NCI-H1092 treated with DMSO at 0.1 percent for 48 hours (cell line): ENCODE data around the gene MYMK.

Experiments
- DNase-seq: peaks from one replicate; lab custom pipeline; 2025; lab: John Stamatoyannopoulos, UW

MYMK gene

DNA sequence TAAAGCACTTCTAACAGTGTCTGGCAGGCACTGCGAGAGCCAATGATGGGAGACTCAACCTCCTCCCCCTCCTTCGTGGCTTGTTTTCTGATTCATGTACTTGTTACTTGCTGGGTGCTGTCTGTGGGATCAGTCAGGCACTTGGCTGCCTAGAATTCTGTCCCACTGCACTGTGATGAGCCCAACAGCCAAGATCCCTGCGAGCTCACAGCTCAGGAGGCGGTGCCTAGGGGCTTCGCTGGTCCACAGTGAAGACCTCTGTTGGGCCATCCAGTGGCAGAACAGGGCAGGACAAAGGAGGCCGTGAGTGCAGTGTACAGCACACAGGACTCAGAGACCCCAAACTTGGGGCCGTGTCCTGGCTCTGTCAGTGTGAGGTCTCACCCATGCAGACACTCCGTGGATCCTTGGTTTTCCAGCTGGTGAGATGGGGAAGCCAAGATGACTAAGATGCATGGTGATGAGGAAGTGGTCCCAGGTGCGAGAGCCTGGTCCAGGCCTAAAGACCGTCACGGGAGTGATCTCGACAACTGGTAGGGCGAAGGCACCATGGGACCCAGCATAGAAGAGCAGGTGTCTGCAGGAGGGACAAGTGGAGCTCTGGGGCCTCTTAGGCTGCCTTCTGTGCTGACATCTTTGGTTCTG lies 19.5 kb downstream of the MYMK start:
- DNase-seq: no peak

DNA sequence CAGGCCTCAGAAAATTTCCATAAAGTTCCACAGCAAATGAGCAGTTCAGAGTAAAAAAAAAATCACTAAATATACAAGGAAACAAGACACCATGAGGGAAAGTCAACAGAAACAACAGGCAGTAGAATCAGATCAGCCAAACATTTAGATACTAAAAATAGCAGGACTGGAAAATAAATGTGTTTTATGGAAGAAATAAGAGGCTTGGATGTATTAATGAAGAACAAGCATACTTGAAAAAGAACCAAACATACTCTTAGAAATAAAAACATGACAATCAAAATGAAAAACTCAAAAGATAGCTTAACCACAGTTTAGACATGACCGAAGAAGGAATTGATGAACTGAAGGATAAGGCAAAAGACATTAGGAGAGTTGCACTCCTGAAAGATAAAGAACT lies 22.6 kb downstream of the MYMK start:
- DNase-seq: no peak

DNA sequence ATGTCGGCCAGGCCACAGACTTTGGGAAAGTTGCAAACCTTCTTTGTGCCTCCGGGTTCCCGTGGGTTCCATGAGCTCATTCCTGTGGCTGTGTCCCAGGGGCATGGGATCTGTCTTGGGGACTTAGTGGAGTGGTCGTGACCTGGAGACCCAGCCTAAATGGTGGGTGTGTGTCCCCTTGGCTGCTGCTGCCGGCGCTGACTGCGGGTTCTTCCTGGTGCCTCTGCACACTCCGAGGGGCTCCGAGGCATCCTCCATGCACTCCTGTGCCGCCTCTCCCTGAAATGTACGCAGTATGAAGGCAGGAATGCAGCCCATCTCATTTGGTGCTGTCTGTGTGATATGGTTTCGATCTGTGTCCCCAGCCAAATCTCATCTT lies 24.9 kb downstream of the MYMK start:
- no peak for DNase-seq

DNA sequence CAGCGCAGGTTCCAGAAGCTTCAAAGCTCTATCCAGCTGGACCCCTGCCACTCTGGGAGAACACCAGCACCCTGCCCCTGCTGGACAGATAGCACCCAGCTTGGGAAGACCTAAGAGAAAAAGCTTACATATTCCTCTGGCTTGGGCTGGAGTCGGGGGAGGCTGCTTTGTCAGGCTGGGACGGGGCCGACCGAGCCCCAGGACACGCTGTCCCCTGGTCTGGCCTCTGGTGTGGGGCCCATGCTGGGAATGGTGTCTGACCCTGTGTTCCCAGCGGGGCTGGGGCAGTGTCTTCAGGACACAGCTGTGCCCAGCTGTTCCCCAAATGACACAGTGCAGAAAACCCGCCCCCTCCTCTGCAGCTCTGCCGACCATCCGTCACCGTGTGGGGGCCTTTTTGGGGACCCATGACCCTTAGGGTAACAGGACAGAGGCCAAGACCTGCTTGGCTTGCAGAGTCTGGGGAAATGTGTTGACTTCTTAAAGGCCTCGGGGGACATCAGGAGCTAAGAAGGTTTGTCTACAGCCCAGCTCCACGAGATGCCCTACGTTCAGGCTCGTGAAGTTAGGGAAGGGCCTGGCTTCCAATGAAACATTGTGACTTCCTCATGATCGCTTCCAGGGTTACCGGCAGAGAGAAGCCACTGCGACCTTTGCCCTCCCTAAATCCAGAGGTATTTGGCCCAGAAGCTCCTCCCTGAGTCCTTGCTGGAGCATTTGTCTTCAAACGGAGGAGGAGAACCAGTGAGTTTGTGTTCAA lies 25.4 kb downstream of the MYMK start:
- no peak for DNase-seq

DNA sequence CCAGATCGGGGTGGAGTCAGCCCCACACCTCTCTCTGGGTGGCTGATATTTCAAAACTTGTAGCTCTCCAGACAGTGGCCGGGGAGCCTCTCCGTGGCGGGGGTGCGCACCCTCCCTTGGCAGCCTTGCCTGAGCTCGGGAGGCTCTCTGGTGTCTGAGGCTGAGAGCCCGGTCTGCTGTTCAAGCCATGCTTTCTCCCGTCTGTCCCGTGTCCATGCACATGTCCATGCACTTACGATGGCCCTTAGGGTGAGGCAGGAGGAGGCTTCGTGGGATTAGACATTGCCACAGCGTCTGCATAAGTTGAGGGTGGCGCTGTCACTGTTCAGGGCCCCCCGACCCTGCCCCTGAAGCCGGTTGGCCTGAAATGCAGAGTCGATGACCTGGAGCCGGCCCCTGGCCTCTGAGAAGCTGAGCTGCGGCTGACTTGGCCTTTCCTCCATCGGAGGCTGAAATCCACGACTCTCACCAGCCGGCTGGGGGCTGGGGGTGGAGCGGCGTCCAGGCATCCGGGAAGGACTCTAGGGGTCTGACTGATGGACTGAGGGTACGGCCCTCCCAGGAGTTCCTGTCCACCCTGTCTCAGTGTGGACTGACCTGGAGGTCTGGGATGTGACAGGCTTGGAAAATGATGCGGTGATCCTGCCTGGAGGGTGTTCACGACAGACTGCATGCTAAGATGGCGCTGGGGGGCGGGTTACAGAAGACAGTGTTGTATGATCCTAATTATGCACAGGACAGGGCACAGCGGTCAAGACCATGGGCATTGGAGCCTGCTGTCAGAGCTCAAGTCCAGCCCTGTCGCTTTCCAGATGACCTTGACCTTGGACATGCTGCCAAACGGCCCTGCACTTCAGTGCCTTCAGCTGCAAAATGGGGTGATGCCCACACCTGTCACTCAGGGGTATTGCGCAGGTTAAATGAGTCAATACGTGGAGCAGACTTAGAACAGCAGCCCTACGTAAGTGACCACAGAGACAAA lies 27.6 kb downstream of the MYMK start:
- no peak for DNase-seq

DNA sequence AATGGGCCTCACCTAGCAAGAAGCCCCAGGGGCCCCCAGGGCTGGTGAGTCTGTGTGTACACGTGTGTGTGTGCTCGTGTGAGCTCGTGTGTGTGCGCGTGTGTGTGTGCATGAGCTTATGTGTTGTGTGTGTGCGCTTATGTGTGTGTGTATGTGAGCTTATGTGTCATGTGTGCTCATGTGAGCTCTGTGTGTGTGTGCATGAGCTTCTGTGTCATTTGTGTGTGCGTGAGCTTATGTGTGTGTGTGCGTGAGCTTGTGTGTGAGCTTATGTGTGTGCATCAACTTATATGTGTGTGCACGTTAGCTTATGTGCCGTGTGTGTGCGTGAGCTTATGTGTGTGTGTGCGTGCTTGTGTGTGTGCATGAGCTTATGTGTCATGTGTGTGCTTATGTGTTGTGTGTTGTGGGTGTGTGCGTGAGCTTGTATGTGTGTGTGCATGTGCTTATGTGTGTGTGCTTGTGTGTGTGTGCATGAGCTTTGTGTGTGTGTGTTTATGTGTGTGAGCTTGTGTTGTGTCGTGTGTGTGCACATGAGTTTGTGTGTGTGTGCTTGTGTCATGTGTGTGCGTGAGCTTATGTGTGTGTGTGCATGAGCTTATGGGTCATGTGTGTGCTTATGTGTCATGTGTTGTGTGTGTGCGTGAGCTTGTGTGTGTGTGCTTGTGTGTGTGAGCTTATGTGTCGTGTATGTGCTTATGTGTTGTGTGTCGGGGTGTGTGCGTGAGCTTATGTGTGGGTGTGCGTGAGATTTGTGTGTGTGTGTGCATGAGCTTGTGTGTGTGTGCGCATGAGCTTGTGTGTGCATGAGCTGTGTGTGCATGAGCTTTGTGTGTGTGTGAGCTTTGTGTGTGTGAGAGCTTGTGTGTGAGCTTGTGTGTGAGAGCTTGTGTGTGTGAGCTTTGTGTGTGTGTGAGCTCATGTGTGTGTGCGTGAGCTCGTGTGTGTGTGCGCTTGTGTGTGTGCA lies 29.1 kb downstream of the MYMK start:
- DNase-seq: no peak

DNA sequence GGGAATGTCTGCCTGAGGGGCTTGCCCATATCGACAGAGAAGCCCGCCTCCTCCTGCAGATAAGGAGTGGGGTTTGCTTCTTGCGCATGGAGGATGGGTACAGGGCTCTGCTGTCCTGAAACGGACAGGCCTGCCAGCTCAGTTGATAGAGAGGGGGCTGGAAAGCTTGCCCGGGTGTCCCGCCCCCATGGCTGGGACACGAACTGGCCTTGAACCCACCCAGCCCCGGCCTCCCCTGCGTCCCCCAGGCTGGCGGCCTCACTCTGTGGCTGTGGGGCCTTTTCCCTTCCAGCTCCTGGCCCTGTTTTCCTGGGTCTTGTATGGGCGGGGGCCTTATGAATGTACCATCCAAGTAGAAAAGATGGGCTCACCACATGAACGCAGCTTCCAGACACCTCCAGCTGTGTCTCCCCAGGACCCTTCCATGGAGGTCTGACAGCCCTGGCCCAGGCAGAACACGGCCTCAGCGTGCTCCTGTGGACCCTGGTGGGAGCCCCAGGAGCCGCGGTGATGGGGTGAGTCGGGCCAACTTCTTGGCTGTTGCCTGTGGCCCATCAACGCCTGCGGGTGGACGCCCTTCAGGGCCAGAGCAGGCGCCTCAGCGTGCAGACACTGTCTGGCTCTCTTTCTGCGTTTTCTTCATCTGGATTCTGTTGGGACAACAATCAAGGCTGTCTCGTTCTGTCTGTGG lies 30.0 kb downstream of the MYMK start:
- DNase-seq: no peak

DNA sequence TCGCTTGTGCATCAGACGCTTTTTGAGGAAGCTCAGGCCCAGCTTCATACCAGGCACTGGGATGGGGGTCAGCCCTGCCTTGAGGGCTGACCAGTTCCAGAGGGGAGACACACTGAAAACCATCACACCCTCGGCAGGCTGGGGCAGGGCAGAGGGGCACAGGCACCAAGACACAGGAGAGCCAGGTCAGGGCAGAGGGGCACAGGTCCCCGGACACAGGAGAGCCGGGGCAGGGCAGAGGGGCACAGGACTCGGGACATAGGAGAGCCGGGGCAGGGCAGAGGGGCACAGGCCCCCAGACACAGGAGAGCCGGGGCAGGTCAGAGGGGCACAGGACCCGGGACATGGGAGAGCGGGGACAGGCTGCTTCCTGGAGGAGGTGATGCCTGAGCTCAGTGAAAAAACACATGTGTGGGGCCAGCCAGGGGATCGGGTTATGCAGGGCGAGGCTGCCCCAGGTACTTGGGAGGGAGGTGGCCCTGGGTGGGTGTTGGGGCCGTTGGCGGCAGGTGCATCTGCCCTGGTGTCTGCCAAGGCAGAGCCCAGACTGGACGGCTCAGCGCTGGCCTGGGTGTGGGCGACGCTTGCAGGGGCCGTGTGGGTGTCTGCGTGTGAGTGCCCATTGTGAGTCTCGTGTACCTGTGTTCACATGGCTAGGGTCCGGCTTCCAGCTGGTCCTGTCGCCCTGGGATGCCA lies 30.8 kb downstream of the MYMK start:
- DNase-seq: no peak

DNA sequence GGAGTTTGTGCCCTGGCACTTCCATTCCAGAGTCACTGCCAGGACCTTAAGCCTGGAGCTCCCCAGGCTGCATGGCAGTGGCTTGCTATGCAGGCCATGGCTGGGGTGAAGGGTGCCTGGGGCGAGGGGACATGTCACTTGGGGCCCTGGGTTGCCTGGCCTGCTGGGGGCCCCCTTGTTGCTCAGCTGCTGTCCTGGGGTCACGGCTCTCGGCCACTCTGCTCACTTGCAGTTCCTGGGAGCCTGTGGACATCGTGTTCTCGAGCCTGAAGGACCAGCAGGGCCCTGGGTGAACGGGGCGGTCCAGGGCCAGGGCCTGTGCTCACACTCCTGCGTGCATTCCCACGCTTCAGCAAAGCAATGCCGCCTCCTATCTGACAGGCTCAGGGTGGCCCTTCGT lies 31.3 kb downstream of the MYMK start:
- no peak for DNase-seq

DNA sequence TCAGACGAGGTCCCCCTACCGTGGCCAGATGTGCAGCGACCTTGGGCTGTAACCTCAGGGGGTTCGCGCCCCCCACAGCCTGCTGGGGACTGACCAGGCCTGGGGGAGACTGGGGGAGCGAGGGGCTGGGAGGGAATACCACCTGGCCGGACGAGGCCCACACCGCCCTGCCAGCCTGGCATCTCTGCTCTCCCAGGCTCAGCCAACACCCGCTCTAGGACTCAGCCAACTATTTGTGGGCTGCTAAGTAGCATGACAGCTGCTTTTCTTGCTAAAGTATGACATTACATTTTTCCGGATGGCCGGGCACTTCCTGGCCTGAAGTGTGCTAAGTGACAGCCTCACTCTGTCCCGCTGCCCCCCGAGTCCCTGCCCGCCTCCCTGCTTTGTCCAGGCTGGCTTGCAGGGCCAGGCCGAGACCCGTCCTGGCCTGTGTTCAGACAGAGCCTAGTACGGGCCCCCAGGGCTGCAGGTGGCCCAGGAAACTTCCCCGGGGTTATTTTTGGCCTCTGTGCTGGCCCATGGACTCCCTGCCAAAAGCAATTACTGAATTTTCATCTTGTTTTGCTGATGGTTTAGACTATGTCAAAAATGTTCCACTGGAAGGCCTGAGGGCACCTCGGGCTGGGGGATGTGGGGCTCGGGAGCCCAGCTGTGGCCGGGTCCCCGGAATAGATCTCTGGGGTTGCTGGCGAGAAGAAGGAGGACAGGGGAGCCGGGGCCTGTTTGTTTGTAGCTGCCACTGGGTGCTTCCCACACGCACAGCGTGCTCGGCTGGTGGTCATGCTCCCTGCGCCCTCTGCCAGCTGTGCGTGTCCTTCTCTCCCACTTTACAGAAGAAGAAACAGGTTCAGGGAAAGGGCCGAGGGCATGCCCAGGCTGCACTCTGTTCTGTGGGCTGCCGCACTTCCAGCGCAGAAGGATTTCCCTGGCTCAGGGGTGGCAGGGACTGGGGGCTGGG lies 32.4 kb downstream of the MYMK start:
- DNase-seq: no peak

DNA sequence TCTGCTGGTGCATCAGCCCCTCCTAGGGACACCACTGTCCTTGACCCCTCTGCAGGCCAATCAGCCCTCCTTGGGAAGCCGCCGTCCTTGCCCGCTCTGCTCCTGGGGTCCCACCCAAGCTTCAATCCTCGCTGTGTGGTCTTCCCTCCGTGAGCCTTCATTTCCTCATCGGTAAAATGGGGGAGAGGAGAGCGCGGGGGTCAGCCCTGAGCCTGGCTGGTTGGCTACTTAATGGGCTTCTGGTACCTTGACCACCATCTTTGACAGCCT lies 33.2 kb downstream of the MYMK start:
- no peak for DNase-seq

DNA sequence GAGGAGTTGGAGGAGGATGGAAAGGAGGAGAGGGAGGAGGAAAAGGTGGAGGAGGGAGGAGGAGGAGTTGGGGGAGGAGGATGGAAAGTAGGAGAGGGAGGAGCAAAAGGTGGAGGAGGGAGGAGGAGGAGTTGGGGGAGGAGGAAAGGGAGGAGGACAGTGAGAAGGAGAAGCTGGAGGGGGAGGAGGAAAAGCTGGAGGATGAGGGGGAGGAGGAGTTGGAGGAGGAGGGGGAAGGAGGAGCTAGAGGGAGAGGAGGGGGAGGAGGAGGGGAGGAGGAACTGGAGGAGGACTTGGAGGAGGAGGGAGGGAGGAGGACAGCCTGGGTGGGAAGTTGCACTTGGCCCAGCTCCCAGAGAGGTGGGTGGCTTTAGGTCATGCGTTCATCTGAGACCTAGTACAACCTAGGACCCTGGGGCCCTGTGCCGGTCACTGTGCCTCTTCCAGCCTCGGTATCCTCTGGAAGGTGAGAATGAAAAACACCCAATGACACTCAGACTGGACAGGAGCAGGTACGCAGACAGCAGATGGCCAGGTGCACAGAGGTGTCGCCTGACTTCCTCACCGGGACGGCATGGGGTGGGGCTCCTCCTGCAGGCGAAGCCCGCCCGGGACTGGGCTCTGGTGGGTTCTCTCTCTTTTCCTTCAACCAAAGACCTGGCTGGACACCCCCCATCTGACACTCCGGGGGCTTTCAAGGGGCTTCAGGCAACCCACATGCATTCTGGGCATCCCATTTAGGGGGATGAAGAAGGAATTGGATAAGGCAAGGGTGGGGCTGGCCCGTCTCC lies 33.7 kb downstream of the MYMK start:
- no peak for DNase-seq

DNA sequence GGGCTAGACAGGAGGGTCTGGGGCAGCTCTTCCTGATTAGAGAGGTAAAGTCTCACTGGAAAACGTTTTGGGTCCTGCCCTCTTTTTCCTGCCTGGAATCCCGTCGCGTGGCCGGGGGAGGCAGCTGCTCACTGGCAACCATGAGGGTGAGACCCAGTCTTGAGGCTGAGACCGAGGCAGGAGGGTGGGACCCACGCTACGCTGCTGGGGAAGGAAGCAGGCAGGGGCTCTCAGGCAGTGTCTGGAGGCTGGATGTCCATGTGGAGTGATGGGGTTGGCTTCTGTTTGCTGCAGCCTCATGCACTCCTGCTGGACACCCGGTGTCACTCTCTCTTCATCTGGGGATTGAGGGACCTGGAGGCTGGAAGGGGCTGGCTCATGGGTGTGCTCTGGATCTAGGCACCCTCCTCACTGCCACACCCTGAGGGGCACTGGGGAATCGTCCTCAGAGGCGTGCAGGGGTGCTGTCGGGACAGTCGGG lies 34.5 kb downstream of the MYMK start:
- DNase-seq: no peak

DNA sequence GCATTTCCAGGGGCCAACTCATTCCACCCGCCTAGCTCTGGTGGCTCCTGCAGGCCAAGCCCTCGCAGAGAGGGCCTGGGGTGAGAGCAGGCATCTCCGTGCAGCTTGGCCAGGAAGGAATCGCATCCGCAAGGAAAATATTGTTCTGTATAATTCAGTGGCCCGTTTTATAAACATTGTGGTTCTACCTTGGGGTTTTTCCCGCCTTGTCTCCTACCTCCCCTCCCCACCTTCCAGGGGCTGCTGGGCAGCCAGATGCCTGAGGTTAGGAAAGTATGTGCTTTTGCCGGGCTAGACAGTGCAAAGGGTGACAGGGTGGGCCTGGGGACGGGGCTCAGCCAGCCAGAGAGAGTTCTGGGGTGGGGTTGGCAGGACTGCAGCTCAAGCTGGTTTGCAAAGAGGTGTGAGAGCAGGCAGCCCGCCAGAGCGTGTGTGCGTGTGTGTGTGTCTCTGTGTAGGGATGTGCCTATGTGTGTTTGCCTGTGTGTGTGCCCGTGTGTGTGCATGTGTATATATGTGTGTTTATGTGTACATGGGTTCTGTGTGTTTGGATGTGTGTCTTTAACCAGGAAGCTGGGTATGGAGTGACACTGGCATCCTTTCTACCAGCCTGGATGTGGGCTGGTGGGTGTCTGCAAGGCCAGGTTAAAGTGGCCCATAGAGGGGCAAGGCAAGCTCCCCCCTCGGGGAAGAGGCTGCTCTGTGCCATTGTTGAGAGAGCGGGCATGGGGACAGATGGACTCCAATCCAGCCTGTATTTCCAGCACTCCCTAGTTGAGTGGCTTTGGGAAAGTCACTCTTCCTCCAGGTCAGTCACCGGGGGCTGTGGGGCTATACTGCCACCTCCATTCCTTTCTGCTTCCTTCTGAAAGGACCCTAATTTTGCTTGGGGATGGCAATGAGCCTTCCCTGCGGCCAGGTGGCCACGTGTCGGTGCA lies 35.2 kb downstream of the MYMK start:
- DNase-seq: no peak

DNA sequence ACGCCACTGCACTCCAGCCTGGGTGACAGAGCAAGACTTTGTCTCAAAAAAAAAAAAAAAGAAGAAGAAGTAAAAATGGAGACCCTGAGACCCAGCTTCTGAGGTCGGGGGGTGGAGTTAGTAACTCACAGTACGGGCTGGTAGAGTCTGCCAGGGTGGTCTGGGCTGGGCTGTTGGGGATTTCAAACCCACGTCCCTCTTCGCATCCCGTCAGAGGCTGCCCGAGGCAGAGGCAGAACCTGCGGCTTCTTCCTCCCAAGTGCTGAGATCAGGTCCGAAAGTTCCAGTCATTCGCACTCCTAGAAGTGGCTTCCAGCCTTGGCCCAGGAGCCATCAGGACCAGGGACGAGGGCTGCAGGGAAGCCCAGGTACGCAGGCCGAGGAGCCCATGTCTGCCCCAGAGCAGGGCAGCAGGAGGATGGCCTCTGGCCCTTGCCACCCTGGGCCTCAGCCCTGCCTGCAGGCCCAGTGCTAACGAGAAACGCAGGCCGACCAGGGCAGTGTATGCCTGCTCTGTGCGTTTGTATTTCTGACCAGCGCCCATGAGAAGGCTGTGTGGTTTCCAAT lies 36.0 kb downstream of the MYMK start:
- DNase-seq: no peak

DNA sequence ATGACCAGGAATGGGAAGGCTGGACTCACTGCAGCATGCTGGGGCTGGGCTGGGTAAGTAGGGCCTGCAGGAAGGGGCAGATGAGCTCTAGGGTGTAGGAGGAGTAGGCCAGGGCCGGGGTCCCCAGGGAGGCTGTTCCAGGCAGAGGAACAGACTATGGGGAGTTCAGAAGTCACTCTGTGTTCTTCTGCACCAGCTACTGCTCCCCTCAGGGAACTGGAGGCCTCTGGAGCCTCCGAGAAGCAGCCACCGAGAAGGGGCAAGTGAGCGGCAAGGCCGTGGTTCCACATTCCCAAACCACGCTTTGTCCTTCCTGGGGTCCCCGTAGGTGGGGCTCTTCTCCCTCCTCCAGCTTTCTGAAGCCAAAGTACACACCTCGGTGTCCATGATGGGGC lies 37.4 kb downstream of the MYMK start:
- DNase-seq: no peak
